Dendritic cell treated with granulocyte-macrophage colony-stimulating factor and Interleukin-4, amounts not matched to agents 40 ng/mL and 50 ng/mL, for 4 days (primary cell): Measurements from ENCODE around the gene SPTBN1.

Source experiments
- H3K27ac Mint-ChIP-seq: one replicate; pipeline ENCODE4 v1.8.0; 2022; ENCODE audit warnings: mild to moderate bottlenecking, mixed read lengths
- H3K27me3 Mint-ChIP-seq: one replicate; pipeline ENCODE4 v1.8.0; 2022; ENCODE audit warnings: mild to moderate bottlenecking, mixed read lengths
- H3K36me3 Mint-ChIP-seq: one replicate; pipeline ENCODE4 v1.8.0; 2022; ENCODE audit warnings: low read depth, mixed read lengths
- H3K4me1 Mint-ChIP-seq: one replicate; pipeline ENCODE4 v1.8.0; 2022; ENCODE audit warnings: low read depth, mixed read lengths
- H3K4me3 Mint-ChIP-seq: one replicate; pipeline ENCODE4 v1.8.0; 2022; ENCODE audit warnings: mild to moderate bottlenecking, moderate library complexity, mixed read lengths
- H3K9me3 Mint-ChIP-seq: one replicate; pipeline ENCODE4 v1.8.0; 2022; ENCODE audit warnings: mixed read lengths
- intact Hi-C: fragments of 100-400 bp; cut with micrococcal nuclease; formaldehyde crosslinking; loops from one replicate; pipeline ENCODE4 v1.15.0; 2022

The SPTBN1 gene

DNA sequence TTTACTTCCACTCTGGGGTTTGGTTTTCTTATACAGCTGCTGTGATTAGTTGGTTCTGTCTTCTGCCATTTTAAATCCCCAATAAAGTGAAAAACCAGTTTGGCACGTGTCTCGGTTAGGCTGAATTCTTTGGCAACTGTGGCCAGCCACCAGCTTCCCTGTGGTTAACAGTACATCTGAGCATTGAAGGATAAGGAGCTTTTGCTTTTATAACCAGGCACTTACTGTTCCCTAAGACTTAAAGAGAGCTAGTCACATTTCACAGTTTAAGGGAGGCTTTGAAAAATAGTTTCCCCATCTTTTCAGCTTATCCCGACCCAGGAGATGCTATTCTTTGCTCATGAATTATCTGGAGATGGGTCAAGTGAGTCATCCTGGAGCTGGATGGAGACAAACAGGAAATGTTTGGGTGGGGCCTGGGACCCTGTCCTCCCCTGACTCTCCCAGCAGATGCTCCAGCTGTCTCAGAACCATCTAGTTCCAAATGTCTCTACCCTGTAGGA lies 210.1 kb downstream of the SPTBN1 start:
- H3K4me3 Mint-ChIP-seq: no peak overlapping the region
- intact Hi-C loops: no loop called here
- peaks cover 1% of the 10 kb centered on the region for H3K27me3 Mint-ChIP-seq
- no peak overlapping the region for H3K27ac Mint-ChIP-seq
- H3K4me1 Mint-ChIP-seq: peaks cover 29% of the 10 kb centered on the region
- H3K36me3 Mint-ChIP-seq: peaks cover 10% of the 10 kb centered on the region
- H3K9me3 Mint-ChIP-seq: no peaks in the 10 kb centered on the region

DNA sequence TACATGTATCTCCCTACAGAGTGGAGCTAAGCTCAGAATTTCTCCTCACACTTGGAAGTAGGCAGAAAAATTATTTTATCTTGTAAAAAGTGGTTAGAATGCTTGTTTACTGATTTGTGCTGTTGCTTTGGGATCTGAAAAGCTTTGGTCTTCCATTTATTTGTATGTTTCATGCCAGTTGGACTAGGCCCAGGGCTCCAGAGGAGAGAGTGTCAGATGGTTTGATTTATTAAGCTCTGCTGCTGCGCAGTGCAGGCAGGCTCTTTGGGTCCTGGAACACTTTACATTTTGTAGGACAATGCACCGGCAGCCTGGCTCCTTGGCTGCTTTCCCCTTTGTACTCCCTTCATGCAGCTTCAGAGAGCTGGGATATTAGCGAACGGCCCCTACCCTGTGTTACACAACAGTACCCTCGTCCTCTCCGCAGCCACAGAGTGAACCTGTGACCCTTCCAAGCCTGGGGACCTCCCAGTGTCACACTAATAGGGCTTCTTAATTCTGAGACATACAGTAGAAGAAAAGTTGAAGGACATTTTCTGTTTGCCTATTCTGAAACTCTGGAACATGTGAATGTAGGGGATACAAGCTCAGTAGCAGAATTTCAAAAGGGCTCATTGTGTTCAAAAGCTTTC lies 210.6 kb downstream of the SPTBN1 start:
- Mint-ChIP-seq H3K27ac (no peak overlapping the region), H3K4me3 (no peak overlapping the region), H3K9me3 (no peaks in the 10 kb centered on the region), H3K4me1 (peaks cover 29% of the 10 kb centered on the region), H3K27me3 (peaks cover 1% of the 10 kb centered on the region), H3K36me3 (peaks cover 7% of the 10 kb centered on the region)
- intact Hi-C loops: no loop called here

DNA sequence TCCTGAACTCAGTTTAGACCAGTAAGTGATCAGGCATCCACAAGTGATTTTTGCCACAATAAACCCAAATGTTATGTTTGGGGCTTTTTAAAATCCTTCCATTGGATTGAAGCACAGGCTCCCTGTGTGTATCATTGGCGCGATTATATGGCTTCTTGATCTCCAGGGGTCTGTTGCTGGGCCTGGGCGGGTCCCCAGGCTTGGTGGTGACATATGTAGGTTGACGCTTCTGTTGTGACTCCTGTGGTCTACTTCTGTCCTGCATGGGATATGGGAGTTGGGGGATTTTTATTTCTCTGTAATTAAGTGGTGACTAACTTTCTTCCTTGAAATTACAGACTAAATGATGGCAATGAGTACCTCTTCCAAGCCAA lies 211.1 kb downstream of the SPTBN1 start:
- no peak overlapping the region for H3K27ac Mint-ChIP-seq
- H3K4me3 Mint-ChIP-seq: no peak overlapping the region
- peaks cover 6% of the 10 kb centered on the region for H3K36me3 Mint-ChIP-seq
- H3K9me3 Mint-ChIP-seq: no peaks in the 10 kb centered on the region
- intact Hi-C loops: no loop called here
- peaks cover 1% of the 10 kb centered on the region for H3K27me3 Mint-ChIP-seq
- peaks cover 30% of the 10 kb centered on the region for H3K4me1 Mint-ChIP-seq

DNA sequence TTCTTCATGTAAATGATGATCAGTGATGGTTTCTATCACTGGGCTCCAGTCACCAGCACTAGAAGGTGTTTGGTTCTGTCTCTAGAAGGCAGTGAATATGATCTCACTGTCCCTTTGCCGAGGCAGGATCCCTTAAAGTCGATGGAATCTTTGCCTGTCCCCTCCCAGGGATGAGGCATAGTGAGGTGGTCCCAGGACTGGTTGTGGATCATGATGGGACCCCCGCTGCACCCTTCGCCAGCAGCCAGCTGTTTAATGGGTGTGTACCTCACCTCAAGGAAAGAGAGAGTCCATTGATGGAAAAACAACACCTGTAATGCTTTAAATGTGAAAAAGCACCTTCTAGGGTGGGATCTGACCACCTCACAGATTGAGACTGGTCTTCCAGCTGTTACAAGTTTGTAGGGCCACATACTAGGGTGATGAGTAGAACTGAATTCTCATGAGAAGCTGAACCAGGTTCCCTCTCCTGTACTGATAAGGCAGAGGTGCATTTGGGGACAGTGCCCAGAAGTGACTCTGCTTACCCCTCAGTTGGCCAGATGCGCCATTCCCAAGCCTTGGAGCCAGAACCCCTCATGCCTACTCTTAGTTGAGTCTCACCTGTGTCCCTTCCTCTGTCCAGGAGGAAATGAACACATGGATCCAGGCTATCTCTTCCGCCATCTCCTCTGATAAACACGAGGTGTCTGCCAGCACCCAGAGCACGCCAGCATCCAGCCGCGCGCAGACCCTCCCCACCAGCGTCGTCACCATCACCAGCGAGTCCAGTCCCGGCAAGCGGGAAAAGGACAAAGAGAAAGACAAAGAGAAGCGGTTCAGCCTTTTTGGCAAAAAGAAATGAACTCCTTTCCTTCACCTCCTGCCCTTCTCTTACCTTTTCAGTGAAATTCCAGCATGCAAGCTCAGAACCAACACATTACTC lies 211.9 kb downstream of the SPTBN1 start:
- H3K4me1 Mint-ChIP-seq: peaks cover 37% of the 10 kb centered on the region
- no peaks in the 10 kb centered on the region for H3K9me3 Mint-ChIP-seq
- intact Hi-C loops: no loop called here
- H3K27me3 Mint-ChIP-seq: peaks cover 1% of the 10 kb centered on the region
- no peak overlapping the region for H3K27ac Mint-ChIP-seq
- no peaks in the 10 kb centered on the region for H3K36me3 Mint-ChIP-seq
- no peak overlapping the region for H3K4me3 Mint-ChIP-seq

GRCh38 chr2:54668711-54669110 lies 212.6 kb downstream of the SPTBN1 start:
- H3K36me3 Mint-ChIP-seq: no peaks in the 10 kb centered on the region
- peaks cover 44% of the 10 kb centered on the region for H3K4me1 Mint-ChIP-seq
- intact Hi-C loops: no loop called here
- peaks cover 1% of the 10 kb centered on the region for H3K27me3 Mint-ChIP-seq
- H3K27ac Mint-ChIP-seq: no peak overlapping the region
- no peaks in the 10 kb centered on the region for H3K9me3 Mint-ChIP-seq
- H3K4me3 Mint-ChIP-seq: no peak overlapping the region

DNA sequence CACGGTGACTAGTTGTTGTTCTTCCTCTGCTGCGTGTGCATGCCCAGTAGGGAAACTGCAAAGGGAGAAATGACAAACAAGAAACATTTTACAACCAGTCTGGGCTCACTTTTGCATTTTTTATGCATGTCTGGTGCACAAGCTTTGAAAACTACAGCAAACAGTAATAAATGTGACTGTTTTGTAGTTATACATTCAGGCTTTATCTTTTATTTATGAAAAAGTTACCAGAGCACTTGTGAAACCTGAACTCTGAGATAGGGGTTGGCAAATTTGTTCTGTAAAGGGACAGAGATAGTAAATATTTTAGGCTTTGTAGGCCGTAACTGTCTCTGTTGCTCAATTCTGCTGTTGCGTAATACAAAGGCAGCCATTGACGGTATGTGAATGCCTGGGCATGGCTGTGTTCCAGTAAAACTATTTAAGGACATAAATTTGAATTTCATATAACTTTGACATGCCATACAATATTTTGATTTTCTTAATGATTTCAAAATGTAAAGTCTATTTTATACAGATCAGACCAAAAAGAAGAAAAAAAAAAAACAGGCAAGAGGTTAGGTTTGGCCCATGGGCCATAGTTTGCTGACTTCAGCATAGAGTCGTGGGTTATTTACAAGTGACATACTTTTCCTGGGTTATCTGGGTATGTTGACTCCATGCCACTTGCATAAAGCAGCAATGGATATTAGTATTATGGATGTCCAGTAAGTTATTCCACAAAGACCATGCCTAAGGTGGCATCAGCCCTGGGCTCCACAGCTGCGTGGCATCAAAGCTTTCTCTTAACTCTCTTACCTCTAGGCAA lies 213.8 kb downstream of the SPTBN1 start:
- H3K27me3 Mint-ChIP-seq: peaks cover 6% of the 10 kb centered on the region
- no peak overlapping the region for H3K27ac Mint-ChIP-seq
- intact Hi-C loops: no loop called here
- H3K9me3 Mint-ChIP-seq: no peaks in the 10 kb centered on the region
- no peak overlapping the region for H3K4me3 Mint-ChIP-seq
- H3K4me1 Mint-ChIP-seq: peaks cover 56% of the 10 kb centered on the region
- no peaks in the 10 kb centered on the region for H3K36me3 Mint-ChIP-seq

- Mint-ChIP-seq H3K4me1 (peaks cover 58% of the 10 kb centered on the region), H3K36me3 (no peaks in the 10 kb centered on the region), H3K4me3 (no peak overlapping the region), H3K9me3 (no peaks in the 10 kb centered on the region), H3K27ac (no peak overlapping the region), H3K27me3 (peaks cover 12% of the 10 kb centered on the region)
- intact Hi-C loops: no loop called here
These were observed 214.4 kb downstream of the SPTBN1 start for GRCh38 chr2:54670485-54671009.

- Mint-ChIP-seq H3K4me1 (peaks cover 58% of the 10 kb centered on the region), H3K27me3 (peaks cover 16% of the 10 kb centered on the region), H3K4me3 (no peak overlapping the region), H3K9me3 (no peaks in the 10 kb centered on the region), H3K36me3 (no peaks in the 10 kb centered on the region), H3K27ac (no peak overlapping the region)
- intact Hi-C loops: no loop called here
These were observed 214.9 kb downstream of the SPTBN1 start for GRCh38 chr2:54671010-54671409.

DNA sequence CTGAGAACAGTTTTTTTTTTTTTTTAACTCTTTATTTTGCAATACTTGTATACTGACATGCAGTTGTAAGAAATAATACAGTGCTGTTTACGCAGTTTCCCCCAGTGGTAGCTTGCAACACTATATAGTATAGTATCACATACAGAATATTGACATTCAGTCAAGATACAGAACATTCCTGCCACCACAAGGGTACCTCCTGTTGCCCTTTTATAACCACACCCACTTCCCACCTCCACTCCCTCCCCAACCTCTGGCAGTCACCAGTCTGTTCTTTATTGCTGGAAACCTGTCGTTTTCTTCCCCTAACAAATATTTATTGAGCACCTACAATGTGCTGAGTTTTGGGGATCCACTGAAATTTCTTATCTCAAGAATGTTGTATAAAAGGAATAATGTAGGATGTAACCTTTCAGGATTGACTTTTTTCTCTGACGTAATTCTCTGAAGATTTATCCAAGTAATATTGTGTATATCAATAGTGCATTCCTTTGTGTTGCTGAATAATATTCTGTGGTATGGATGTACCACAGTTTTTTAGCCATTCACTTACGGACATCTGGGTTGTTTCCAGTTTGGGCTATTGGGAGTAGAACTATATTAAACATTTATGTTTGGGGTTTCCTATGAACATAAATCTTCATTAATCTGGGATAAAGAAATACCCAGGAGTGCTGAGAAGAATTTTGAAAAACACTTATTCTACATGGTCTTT lies 215.9 kb downstream of the SPTBN1 start:
- Mint-ChIP-seq H3K4me1 (peaks cover 50% of the 10 kb centered on the region), H3K27ac (no peak overlapping the region), H3K27me3 (peaks cover 24% of the 10 kb centered on the region), H3K9me3 (no peaks in the 10 kb centered on the region), H3K36me3 (no peaks in the 10 kb centered on the region), H3K4me3 (no peak overlapping the region)
- intact Hi-C loops: no loop called here

DNA sequence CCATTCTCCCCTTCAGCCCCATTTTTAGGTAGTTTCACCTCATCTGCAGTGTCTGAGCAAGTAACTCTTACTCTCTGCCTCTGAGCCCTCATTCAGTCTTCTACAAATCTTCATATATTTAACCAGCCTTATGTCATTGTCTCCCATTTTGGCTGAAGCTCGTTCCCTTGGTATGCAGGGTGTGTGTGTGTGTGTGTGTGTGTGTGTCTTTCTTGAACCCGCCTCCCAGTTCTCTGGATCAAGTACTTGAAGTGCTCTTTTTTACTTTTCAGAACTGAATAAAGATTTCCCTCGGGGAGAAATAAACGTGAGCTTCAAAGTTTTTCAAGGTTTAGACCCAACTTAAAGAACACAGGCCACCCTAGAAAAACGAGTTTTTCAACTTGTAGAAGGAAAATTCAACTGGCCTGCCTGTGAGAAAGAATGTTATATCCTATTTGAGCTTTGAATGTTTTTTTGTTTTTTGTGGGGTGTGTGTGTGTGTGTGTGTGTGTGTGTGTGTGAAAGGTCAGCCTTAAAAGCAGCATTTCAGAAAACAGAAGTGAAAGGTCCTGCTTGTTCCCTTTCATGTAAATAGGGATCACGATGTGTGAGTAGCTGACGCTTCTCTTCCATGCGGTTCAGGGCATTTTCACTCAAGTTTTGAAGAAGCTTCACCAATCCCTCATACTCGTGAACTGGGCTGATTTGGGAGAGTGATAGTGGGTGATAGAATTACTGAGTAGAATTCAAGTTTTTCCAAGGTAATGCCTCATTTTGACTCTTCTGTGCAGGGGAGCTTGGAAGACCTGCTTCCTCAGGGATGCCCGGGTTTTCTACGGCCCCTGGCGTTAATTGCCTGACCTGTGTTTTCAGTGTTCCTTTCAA lies 216.7 kb downstream of the SPTBN1 start:
- H3K4me3 Mint-ChIP-seq: peak overlapping the region; percentile 70
- H3K4me1 Mint-ChIP-seq: peaks cover 54% of the 10 kb centered on the region
- intact Hi-C loops: loop anchor here (1.0 kb wide), 1 partner anchor 50 kb away; the partner anchor contains the start of gene EML6
- H3K9me3 Mint-ChIP-seq: no peaks in the 10 kb centered on the region
- H3K27me3 Mint-ChIP-seq: peaks cover 30% of the 10 kb centered on the region
- no peaks in the 10 kb centered on the region for H3K36me3 Mint-ChIP-seq
- peak overlapping the region; percentile 79 for H3K27ac Mint-ChIP-seq

DNA sequence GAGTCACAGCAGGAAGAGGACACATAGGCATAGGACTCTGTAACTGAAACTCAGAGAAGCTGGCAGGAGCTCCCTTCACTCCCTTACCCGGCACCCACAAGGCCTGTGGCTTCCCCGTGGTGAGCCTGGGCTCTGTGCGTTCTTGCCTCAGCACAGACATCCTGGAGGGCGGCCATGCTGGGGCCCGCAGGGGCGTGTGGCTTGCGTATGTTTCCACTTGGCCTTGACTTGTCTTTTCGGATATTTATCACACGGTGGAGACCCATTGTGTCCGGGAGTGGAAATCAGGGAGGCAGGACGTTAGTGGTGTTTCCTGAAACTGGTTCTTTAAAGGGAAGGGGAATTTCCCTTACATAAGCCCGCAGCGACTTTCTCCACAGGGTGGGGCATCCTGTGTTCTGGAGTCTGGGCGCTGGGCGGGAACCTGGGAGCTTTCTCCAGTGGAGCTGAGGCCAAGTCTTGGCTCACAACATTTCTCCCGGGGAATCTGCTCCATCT lies 217.4 kb downstream of the SPTBN1 start:
- Mint-ChIP-seq H3K36me3 (no peaks in the 10 kb centered on the region), H3K4me3 (peak overlapping the region; percentile 70), H3K4me1 (peaks cover 49% of the 10 kb centered on the region), H3K27me3 (peaks cover 30% of the 10 kb centered on the region), H3K27ac (peak overlapping the region; percentile 79), H3K9me3 (no peaks in the 10 kb centered on the region)
- intact Hi-C loops: loop anchor here (1.0 kb wide), 1 partner anchor 50 kb away; the partner anchor contains the start of gene EML6

GRCh38 chr2:54675281-54675680 lies 219.2 kb downstream of the SPTBN1 start:
- H3K36me3 Mint-ChIP-seq: no peaks in the 10 kb centered on the region
- H3K27me3 Mint-ChIP-seq: peaks cover 34% of the 10 kb centered on the region
- H3K4me3 Mint-ChIP-seq: no peak overlapping the region
- intact Hi-C loops: no loop called here
- H3K4me1 Mint-ChIP-seq: peaks cover 40% of the 10 kb centered on the region
- peaks cover 4% of the 10 kb centered on the region for H3K9me3 Mint-ChIP-seq
- no peak overlapping the region for H3K27ac Mint-ChIP-seq
